H9 (cell line): ENCODE data around the gene HLA-C. TPM values are rescaled to one million over a fixed set of nuclear protein-coding genes. Genes with fewer than 3 reads are reported as not detected.

Experiments used
- DNase-seq: peaks from one replicate; pipeline ENCODE4 v3.0.0-alpha.2; 2017
- H2AFZ ChIP-seq: one replicate; pipeline ENCODE4 v1.6.1; 2013; ENCODE audit warnings: mild to moderate bottlenecking, low read length, control low read depth, moderate library complexity
- H2AK5ac ChIP-seq: 2 replicates; pipeline ENCODE4 v1.6.1; 2013; ENCODE audit warnings: low read length, control low read depth, mixed read lengths; ENCODE audit not compliant: insufficient read length
- H2BK120ac ChIP-seq: one replicate; pipeline ENCODE4 v1.6.1; 2013; ENCODE audit warnings: low read depth, mild to moderate bottlenecking, low read length, control low read depth, inconsistent platforms; ENCODE audit not compliant: poor library complexity, severe bottlenecking
- H2BK12ac ChIP-seq: 2 replicates; pipeline ENCODE4 v1.6.1; 2013; ENCODE audit warnings: low read length, control low read depth, mixed read lengths, low read depth; ENCODE audit not compliant: insufficient read length
- H2BK15ac ChIP-seq: 2 replicates; pipeline ENCODE4 v1.6.1; 2013; ENCODE audit warnings: low read depth, low read length, control low read depth
- H2BK20ac ChIP-seq: one replicate; pipeline ENCODE4 v1.6.1; 2013; ENCODE audit warnings: low read depth, mild to moderate bottlenecking, low read length, control low read depth, inconsistent platforms; ENCODE audit not compliant: poor library complexity, severe bottlenecking
- H2BK5ac ChIP-seq: 2 replicates; pipeline ENCODE4 v1.6.1; 2013; ENCODE audit warnings: low read length, control low read depth, mixed read lengths; ENCODE audit not compliant: insufficient read length
- H3K14ac ChIP-seq: 2 replicates; pipeline ENCODE4 v1.6.1; 2013; ENCODE audit warnings: low read length, control low read depth; ENCODE audit not compliant: insufficient read depth
- H3K18ac ChIP-seq: 2 replicates; pipeline ENCODE4 v1.6.1; 2013; ENCODE audit warnings: low read depth, mild to moderate bottlenecking, mixed read lengths, low read length, control low read depth; ENCODE audit not compliant: insufficient read length
- H3K23ac ChIP-seq: 2 replicates; pipeline ENCODE4 v1.6.1; 2013; ENCODE audit warnings: low read length, control low read depth, mixed read lengths, low read depth; ENCODE audit not compliant: insufficient read length
- H3K23me2 ChIP-seq: 2 replicates; pipeline ENCODE4 v1.6.1; 2013; ENCODE audit warnings: low read depth, mild to moderate bottlenecking, mixed read lengths, low read length, control low read depth; ENCODE audit not compliant: insufficient read length, poor library complexity, severe bottlenecking
- H3K27ac ChIP-seq: 2 replicates; pipeline ENCODE4 v1.5.1; 2013; ENCODE audit warnings: low read length, control low read depth, mixed read lengths, low read depth; ENCODE audit not compliant: insufficient read length
- H3K27me3 ChIP-seq: 2 replicates; pipeline ENCODE4 v1.6.1; 2013; ENCODE audit warnings: low read length, control low read depth, inconsistent platforms; ENCODE audit not compliant: insufficient read depth
- H3K4ac ChIP-seq: 2 replicates; pipeline ENCODE4 v1.6.1; 2013; ENCODE audit warnings: low read depth, mild to moderate bottlenecking, control low read depth, inconsistent platforms, low read length, moderate library complexity
- H3K4me1 ChIP-seq: 2 replicates; pipeline ENCODE4 v1.6.1; 2013; ENCODE audit warnings: low read length, control low read depth, inconsistent platforms; ENCODE audit not compliant: insufficient read depth
- H3K4me2 ChIP-seq: 2 replicates; pipeline ENCODE4 v1.6.1; 2013; ENCODE audit warnings: low read length, control low read depth, mixed read lengths; ENCODE audit not compliant: insufficient read length, insufficient read depth
- H3K56ac ChIP-seq: 2 replicates; pipeline ENCODE4 v1.6.1; 2013; ENCODE audit warnings: low read depth, mild to moderate bottlenecking, mixed read lengths, low read length, control low read depth; ENCODE audit not compliant: insufficient read length
- H3K79me1 ChIP-seq: 2 replicates; pipeline ENCODE4 v1.6.1; 2013; ENCODE audit warnings: low read depth, mild to moderate bottlenecking, moderate library complexity, low read length, control low read depth, inconsistent platforms; ENCODE audit not compliant: insufficient read depth, poor library complexity, severe bottlenecking
- H3K79me2 ChIP-seq: 2 replicates; pipeline ENCODE4 v1.6.1; 2013; ENCODE audit warnings: low read length, control low read depth, inconsistent platforms; ENCODE audit not compliant: insufficient read depth
- H3K9ac ChIP-seq: 2 replicates; pipeline ENCODE4 v1.6.1; 2013; ENCODE audit warnings: low read length, control low read depth, mixed read lengths; ENCODE audit not compliant: insufficient read length; ENCODE audit errors: extremely low read depth
- H3K9me3 ChIP-seq: one replicate; pipeline ENCODE4 v1.6.1; 2013; ENCODE audit warnings: low read depth, low read length, inconsistent platforms; ENCODE audit not compliant: control insufficient read depth
- H3T11ph ChIP-seq: one replicate; pipeline ENCODE4 v1.6.1; 2013; ENCODE audit warnings: mild to moderate bottlenecking, low read length, control low read depth, inconsistent platforms
- H4K20me1 ChIP-seq: one replicate; pipeline ENCODE4 v1.6.1; 2013; ENCODE audit not compliant: control insufficient read depth, insufficient read length, insufficient read depth
- H4K5ac ChIP-seq: 2 replicates; pipeline ENCODE4 v1.6.1; 2013; ENCODE audit warnings: low read depth, mild to moderate bottlenecking, mixed read lengths, low read length, control low read depth; ENCODE audit not compliant: insufficient read length
- H4K8ac ChIP-seq: replicated peaks from 2 replicates; pipeline ENCODE4 v1.6.1; 2013; ENCODE audit warnings: low read length, control low read depth, mixed read lengths, low read depth; ENCODE audit not compliant: insufficient read length
- H4K91ac ChIP-seq: 2 replicates; pipeline ENCODE4 v1.6.1; 2013; ENCODE audit warnings: low read depth, mild to moderate bottlenecking, moderate library complexity, mixed read lengths, low read length, control low read depth; ENCODE audit not compliant: insufficient read length
- H3K27ac Mint-ChIP-seq, 3 experiments: 2 replicates in 2 of 3; 3 replicates in 1 of 3; pipeline ENCODE4 v1.8.0; 2020 to 2021; ENCODE audit warnings: mixed read lengths in 3 of 3, mild to moderate bottlenecking in 1 of 3, moderate library complexity in 1 of 3
- H3K27me3 Mint-ChIP-seq: 2 replicates; pipeline ENCODE4 v1.8.0; 2021; ENCODE audit warnings: low read depth, mild to moderate bottlenecking, moderate library complexity, mixed read lengths
- H3K36me3 Mint-ChIP-seq, 3 experiments: 2 replicates in 2 of 3; 3 replicates in 1 of 3; pipeline ENCODE4 v1.8.0; 2020 to 2021; ENCODE audit warnings: low read depth in 3 of 3, mixed read lengths in 3 of 3; ENCODE audit not compliant: insufficient read depth in 1 of 3
- H3K4me1 Mint-ChIP-seq, 2 experiments: 2 replicates each; pipeline ENCODE4 v1.8.0; 2020; ENCODE audit warnings: mixed read lengths in 2 of 2
- H3K4me3 Mint-ChIP-seq, 2 experiments: 2 replicates in 1 of 2; 3 replicates in 1 of 2; pipeline ENCODE4 v1.8.0; 2020 to 2021; ENCODE audit warnings: mild to moderate bottlenecking in 2 of 2, mixed read lengths in 2 of 2, moderate library complexity in 1 of 2
- H3K9me3 Mint-ChIP-seq, 2 experiments: 2 replicates in 1 of 2; 3 replicates in 1 of 2; pipeline ENCODE4 v1.8.0; 2020; ENCODE audit warnings: mild to moderate bottlenecking in 2 of 2, mixed read lengths in 2 of 2, moderate library complexity in 1 of 2
- CTCF ChIP-seq: fragments of 200-600 bp; sonication (generic); conservative IDR thresholded peaks from 3 replicates; pipeline ENCODE4 v1.8.0; 2021; ENCODE audit warnings: antibody characterized with exemption, mild to moderate bottlenecking
- WGBS: extraction: QIAGEN DNeasy Blood & Tissue Kit; methylation state at CpG from one replicate; pipeline ENCODE4 v1.1.7; 2013; ENCODE audit warnings: missing lambda C conversion rate, low lambda C conversion rate, mixed read lengths; ENCODE audit not compliant: insufficient read length; ENCODE audit errors: extremely low coverage; 5-methylcytosine and 5-hydroxymethylcytosine counted together
- total RNA-seq: library from RNA; stranded (reverse); gene quantifications from 2 replicates; pipeline ENCODE4 v1.2.1, GENCODE V29; 2021

Gene HLA-C
- total RNA-seq, 1 experiment from 2014 or later: 239 TPM

GRCh38 chr6:31225735-31226134 is 46.2 kb downstream of the HLA-C start:
- Histone ChIP-seq H2BK20ac (no peak overlapping the region), H3K23ac (no peak overlapping the region), H3K9me3 (no peaks in the 10 kb centered on the region), H3K9ac (no peak overlapping the region), H4K91ac (no peak overlapping the region), H2BK5ac (no peak overlapping the region), H3K4ac (no peak overlapping the region), H4K20me1 (no peaks in the 10 kb centered on the region), H3K4me2 (no peak overlapping the region), H2BK120ac (no peak overlapping the region), H2AFZ (no peak overlapping the region), H4K5ac (no peak overlapping the region), H3K79me1 (no peaks in the 10 kb centered on the region), H3K56ac (no peak overlapping the region), H2BK15ac (no peak overlapping the region), H3T11ph (no peak overlapping the region), H3K27ac (no peak overlapping the region), H3K23me2 (no peaks in the 10 kb centered on the region), H3K4me1 (no peaks in the 10 kb centered on the region), H4K8ac (no peak overlapping the region), H3K18ac (no peak overlapping the region), H2BK12ac (no peak overlapping the region), H2AK5ac (no peak overlapping the region), H3K14ac (no peak overlapping the region), H3K79me2 (no peaks in the 10 kb centered on the region), H3K27me3 (no peaks in the 10 kb centered on the region)
- no peak overlapping the region for H3K4me3 Mint-ChIP-seq
- H3K36me3 Mint-ChIP-seq: no peaks in the 10 kb centered on the region; a peak in 1 of 7 replicates
- H3K27me3 Mint-ChIP-seq: peaks cover 10% of the 10 kb centered on the region
- H3K4me1 Mint-ChIP-seq: peaks cover 2 to 3% of the 10 kb centered on the region in 2 experiments; a peak in 2 of 4 replicates
- no peak overlapping the region for H3K27ac Mint-ChIP-seq
- no peaks in the 10 kb centered on the region for H3K9me3 Mint-ChIP-seq
- TF ChIP-seq CTCF: no peak
- WGBS: no CpG with 5 or more reads among the region's 7 CpGs
- no peak for DNase-seq
